Esophagus muscularis mucosa (tissue), 4 donors: ENCODE results near the gene XAGE5.

ENCODE experiments used
- CTCF ChIP-seq, 3 experiments: fragments of 200-600 bp in 2 of 3; fragments of 450-650 bp in 1 of 3; sonication (generic) in 2 of 3; IDR thresholded peaks; one replicate each; pipeline ENCODE4 v1.5.1; 2017 to 2019; ENCODE audit warnings: antibody characterized with exemption in 3 of 3, mild to moderate bottlenecking in 2 of 3, moderate library complexity in 1 of 3
- EP300 ChIP-seq: sonication (generic); formaldehyde crosslinking; IDR thresholded peaks from one replicate; pipeline ENCODE4 v1.6.1; 2017; ENCODE audit warnings: antibody characterized with exemption
- POLR2AphosphoS5 ChIP-seq, 2 donors: sonication (generic); formaldehyde crosslinking; IDR thresholded peaks; one replicate each; pipeline ENCODE4 v1.6.1; 2017; ENCODE audit warnings: antibody characterized with exemption in 2 of 2

- TF ChIP-seq EP300 (no peak), CTCF (IDR thresholded peaks at IDR 0.05) (no peak), POLR2AphosphoS5 (IDR thresholded peaks at IDR 0.05) (no peak)
Measured at GRCh38 chrX:52819788-52820187, 8.7 kb downstream of the XAGE5 start.
